GM19438 (cell line): ENCODE results near the gene CDC5L.
"Not testable (repeated sequence)": the region's sequence is repeated elsewhere in the genome, so short reads cannot be mapped to it uniquely, and the experiment has no call there.

Source experiments
- ATAC-seq: cut with Tn5 transposase; IDR thresholded peaks from one replicate; pipeline ENCODE4 v1.9.1; 2021; ENCODE audit warnings: low read depth; ENCODE audit not compliant: unreplicated experiment

The CDC5L gene

DNA sequence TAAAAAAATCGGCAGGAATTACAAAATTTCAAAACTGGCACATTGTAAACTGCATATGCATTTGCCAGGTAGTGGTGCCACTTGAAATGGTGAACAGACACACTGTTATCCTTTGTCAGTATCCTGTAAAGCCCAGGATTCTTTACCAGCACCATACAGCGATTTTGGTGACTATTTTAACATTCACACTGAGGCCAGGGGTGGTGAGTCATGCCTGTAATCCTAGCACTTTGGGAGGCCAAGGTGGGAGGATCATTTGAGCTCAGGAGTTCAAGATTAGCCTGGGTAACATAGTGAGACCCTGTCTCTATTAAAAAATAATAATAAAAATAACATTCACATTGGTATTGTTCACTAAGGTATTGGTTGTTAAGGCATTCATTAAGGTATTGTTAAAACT lies 61.7 kb downstream of the CDC5L start:
- not testable (repeated sequence) for ATAC-seq

DNA sequence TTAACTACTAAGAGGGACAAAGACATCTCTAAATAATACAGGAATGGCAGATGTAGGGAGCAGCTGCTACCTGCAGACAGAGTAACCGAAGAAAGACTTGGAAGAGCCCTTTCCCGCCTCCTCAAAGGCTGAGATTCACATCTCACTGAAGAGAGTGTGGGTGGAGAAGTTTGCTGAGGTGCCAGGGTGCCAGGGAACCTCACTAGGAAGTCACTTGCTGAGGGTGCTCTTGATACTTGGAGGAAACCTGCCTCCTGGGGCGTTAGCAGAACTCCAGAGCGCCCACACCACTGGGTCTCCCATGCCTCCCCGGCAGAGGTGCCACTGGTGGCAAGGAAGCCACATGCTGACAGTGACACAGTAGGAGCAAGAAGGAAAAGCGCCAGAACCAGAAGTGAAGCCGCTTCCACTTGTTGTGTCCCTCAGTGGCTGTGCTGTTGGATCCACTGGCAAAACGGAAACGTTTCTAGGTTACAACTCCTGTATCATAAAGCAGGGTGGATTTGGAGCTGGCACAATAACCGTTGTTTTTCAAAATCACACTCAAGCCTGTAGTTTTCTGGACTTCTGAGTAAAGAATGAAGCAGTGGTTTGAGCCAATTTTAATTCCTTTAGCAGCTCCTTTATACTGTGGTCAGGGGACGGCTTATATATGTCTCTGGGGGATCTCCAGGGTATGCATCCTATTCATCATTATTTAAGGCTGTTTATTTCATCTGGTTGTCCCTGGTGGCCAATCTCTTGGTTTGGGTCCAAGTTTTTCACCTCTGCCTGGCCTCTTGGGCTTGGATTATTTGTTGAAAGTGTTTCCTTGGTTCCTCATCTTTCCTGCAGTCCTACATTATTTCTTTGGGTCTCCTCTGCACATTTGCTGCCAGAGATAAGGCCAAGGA lies 64.5 kb downstream of the CDC5L start:
- ATAC-seq, result no peak

DNA sequence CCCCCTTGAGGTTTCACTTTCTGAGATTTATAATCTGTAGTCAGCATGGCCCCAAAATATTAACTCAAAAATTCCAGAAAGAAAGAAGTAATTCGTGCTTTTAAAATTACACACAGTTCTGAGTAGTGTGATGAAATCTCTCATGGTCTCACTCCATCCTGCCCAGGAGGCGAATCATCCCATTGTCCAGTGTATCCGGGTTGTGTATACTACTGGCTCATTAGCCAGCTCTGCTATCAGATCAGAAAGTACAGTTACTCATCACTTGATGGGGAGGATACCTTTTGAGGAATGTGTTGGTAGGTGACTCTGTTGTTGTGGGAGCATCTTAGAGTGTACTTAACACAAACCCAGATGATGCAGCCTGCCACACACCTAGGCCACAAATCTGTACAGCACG lies 65.2 kb downstream of the CDC5L start:
- ATAC-seq, result no peak

DNA sequence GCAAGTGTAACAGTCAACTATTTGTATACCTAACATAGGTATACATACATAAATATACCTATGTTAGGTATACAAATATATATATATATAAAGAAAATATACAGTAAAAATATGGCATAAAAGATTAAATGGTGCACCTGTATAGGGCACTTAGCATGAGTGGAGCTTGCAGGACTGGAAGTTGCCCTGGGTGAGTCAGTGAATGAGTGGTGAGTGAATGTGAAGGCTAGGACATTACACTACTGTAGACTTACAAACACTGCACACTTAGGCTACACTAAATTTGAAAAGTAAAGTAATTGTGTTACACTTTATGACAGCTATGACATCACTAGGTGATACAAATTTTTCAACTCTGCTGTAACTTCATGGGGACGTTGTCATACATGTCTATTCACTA lies 65.6 kb downstream of the CDC5L start:
- ATAC-seq, result no peak

DNA sequence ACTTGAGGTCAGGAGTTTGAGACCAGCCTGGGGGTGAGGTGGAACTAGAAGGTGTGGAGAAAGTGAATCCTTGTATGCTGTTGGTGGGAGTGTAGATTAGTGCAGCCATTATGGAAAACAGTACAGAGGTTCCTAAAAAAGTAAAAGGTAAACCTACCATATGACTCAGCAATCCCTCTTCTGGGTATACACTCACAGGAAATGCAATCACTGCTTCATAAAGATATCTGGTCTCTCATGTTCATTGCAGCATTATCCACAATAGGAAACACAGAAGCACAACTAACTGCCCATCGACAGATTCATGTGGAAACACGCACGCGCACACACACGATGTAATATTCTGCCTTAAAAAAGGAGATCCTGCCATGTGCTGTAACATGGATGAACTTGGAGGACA lies 66.7 kb downstream of the CDC5L start:
- no peak for ATAC-seq

DNA sequence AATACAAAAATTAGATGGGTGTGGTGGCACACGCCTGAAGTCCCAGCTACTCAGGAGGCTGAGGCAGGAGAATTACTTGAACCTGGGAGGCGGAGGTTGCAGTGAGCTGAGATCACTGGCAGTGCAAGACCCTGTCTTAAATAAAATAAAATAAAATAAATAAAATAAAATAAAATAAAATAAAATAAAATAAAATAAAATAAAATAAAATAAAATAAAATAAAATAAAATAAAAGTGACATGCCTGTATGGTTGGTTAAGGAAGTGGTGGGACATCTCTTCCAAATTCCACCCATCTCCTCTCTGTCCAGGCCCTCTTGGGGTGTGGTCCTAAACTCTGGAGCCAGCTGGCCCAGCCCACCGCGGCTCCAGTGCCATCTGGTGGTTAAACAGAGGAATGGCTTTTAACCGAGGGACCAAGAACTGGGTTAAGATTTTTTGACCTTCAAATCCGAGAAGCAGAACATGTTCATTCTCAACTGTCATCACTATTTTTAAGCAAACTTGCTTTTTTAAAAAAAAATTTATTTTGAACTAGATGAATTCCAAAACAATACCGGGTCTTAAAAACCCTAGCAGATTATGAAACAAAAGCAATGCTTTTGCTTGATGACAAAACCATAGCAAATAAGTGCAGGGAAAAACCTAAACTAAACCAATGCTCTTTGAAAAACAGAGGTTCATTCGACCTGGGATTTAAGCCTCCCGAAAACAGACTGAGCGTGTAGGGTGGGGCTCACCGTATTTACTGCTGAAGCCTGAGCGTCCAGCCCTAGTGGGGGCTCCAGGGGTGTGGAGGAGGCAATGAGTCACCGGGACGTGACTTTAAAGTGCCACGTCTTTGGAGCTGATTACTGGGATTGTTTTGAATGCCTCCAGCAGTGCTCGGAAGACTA lies 68.8 kb downstream of the CDC5L start:
- ATAC-seq, result peak; percentile 62

DNA sequence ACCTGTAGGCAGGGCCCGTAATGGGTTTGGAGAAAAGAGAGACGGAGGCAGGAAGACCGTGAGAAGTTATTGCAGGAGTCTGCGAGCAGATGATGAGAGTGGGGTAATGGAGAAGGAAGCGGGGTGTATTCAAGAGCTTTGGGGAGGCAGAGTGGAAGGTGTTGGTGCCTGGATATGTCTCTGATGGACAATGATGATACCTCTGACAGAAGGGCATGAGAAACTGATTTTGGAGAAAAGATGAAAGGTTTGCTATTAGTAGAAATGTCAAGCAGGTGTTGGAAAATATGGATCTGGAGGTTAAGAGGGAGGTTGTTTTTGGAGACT lies 69.4 kb downstream of the CDC5L start:
- no peak for ATAC-seq

DNA sequence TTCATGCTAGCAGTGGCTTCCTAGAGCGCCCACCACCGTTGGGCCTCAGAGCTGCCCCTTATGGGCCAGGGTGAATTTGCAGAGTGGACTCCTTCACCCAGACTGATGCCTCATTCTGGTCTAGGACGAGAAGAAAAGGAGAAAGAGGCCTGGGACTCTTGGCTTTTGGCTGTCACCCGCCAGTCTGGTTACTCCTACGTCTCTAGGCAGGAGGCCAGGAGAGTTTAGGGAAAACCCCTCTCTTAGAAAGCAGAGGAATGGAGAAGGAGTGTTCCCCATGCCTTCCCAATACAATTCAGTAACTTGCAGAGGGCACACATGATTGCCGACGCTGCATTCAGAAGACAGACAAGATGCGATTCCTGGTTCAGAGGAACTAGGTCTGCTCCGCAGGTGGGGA lies 70.1 kb downstream of the CDC5L start:
- ATAC-seq, result no peak

DNA sequence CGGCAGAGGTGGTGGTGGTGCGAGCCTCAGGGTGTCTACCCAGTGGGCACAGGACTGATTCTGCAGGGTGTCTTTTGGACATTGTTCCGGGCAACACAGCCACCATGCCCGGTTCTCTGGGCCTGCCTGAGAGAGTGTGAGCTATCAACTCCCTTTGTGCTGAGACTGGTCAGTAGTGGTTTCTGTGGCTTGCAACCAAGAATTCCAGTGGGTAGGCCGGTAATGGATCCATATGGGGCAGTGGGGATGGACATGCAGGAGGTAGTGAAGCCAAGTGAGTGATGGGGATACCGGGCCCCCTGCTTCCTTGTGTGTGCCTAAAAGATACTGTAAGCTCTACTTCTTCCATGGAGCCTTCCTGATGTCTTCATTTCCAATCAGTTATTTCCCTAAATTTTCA lies 71.0 kb downstream of the CDC5L start:
- no peak for ATAC-seq

DNA sequence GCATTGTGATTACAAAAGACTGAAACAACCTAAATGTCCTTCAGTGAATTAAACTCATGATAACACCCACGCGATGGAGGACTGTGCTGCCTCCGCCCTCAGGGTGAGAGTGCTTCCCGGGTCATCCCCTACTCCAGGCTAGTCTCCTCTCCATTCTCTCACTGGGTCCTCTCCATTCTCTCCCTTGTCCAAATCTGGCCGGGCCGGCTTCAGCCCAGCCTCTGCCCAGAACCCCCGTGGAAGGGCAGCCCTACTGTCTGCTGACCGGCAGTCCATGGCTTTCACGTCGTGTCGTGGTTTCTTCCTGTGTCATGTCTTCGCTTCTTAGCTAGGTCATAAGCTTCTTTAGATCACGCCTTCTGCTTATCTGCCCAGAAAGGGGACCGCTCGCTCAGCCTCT lies 74.8 kb downstream of the CDC5L start:
- ATAC-seq, result no peak

DNA sequence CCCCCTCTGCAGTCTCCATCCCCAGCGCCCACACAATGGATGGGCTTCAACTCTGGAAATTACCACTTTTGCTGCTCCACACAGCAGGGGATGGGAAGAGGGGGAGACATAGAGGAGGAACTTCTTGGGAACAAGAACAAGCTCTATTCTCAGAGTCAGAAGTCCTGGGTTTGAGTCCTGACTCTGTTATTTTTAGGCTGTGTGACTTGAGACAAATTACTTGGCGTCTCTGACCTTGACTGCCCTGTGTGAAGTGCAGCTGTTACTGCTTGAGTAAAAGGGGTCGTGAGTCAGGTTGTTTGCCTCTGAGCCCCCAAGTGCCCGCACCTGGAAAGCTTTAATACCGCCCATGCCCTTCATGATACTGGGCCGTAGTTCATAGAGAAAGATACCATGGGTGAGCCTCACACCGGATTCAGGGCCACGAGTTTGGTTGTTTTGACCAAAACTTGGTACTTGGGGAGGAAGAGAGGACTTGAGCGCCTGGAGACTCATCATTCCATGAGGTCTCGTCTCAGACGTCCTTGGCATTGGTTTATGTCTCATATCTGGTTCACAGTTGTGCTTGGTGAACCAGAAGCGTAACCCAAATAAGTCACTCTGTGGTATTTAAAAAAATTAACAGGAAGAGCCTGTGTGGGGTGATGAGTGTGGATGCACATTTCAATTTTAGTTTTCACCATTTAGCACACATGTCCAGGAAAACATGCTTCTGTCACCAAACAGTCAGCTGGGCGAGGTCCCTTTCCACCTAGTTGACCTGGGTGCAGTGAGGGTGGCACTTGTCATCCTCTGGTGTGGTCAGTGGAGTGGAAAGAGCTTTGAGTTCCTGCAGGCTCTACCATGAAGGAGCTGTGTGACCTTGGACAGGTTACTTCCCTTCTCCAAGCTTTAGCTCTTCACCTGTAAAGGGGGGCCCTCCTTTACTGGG lies 75.6 kb downstream of the CDC5L start:
- ATAC-seq, result no peak

DNA sequence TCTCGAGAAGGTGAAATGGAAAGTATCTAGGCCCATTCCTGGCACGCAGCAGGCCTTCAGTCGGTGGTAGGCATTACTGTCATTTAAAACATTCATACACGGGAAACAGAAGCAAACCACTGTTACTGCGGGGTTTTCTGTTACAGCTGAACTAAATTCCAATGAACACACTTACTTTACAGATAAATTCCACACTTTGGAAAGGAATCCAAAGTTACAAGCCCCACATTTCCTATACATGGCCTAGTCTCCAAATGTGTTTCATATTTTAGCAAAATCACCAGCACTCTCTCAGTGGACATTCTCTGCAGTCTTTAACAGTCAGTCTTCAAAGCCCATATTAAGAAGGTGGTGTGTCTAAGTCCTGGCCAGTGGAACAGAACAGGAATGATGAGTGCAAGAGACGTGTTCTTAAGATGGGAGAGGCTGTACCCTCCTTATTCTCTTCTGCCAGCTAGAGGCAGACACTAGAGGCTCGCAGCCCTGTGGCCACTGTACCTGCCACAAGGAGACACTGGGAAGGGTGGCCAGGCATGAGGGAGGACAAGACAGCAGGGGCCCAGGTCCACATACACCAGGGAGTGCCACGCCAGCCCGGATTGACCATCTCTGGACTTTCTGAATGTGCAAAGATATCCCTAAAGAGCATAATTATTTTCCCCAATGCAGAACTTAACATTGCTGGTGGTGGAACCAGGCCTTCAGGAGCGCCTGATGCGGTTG lies 76.4 kb downstream of the CDC5L start:
- no peak for ATAC-seq

DNA sequence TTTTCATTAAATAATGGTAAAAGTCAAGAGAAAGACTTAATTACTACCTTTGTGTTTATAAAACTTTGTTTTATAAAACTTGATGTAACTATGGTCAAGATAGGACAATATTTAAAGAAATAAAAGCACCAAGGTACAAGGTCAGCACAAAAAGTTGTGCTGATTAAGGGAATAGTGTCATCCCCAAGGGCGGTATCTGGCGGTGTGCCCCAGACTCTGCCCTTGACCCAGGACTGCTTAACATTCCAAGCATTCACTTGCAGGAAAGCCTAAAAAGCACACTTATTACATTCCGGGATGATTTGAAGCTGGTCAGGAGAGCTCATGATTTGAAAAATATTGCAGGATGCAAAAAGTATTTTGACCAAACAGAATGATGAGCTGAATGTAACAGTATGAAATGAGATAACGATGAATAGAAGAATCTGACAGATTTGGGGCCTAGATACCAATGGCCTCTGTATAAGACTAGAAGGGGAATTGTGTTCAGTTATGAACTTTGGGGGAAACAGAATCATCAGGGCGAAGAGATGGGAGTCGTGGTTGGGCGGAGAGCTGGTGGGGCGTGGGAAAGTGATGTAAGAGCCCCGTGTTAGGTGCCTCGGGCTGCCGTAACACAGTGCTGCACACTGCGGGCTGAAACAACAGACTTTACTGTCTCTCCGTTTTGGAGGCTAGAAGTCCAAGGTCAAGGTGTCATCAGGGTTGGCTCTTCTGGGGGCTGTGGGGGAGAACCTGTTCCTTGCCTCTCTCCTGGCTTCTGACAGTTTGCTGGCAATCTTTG lies 77.2 kb downstream of the CDC5L start:
- no peak for ATAC-seq

DNA sequence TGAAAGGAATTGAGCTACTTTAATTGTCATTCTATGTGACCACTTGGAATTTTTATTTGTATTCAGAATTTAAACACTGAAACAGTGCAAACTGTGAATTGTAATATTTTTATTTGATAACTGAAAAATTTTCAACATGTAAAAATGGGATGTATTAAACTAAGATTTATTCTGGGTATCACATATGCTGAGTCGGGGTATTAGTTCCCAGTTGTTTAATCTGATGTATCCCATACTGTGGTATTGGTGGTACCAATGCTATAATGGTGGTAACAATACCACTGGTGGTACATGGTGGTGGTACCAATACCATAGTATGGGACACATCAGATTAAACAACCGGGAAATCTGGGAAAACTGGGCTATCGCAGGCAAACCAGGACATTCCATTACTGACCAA lies 79.4 kb downstream of the CDC5L start:
- no peak for ATAC-seq

DNA sequence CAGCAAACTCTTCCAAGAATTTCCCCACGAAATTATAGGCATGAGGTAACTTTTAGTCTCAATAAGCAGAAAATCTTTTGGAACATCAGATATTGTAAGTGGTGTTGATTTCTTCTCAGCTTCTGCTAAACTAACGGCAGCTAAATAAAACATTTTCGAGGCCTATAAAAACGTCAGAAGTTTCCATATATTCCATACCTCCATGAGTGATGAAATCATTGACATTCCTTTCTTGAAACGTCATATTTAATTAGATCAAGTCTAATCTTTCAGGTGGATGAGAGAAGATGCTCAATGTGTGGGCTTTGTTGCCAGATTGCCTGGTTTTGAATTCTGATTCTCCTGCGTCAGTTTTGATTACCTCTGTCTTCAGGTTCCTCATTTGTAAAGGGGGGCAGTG lies 81.3 kb downstream of the CDC5L start:
- ATAC-seq, result no peak

DNA sequence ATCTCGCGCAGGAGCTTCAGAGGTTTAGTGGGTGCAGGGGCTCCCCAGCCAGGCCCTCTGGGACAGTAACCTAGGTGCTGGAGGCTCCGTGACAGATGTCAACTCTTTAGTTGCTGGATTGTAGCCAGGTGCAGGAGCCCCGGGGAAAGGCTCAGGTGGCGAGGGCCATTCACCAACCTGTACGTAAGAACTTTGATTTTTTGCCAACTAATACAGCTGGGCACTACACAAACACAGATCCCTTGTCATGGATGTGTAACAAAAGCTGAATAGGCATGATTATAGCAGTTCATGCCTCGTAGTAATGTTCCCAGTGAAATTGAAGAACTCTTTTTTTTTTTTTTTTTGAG lies 82.6 kb downstream of the CDC5L start:
- no peak for ATAC-seq

DNA sequence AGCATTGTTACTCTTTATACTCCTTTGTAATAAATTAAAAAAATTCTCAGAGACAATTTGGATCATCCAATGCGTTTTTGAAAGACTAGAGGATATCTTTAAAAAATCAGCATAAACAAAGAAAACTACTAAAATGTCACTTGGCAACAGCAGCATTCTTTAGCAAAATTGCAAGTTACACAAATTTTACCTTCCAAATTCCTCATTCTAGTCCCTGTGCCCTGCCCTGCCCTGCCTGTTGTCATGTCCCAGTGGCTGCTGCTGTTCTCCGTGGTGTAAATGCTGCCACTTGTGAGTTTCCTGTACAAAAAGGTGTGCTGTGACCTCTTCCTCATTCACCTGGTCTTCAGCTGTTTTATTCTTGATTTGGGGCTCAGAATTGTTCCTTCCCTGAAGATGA lies 83.2 kb downstream of the CDC5L start:
- no peak for ATAC-seq

DNA sequence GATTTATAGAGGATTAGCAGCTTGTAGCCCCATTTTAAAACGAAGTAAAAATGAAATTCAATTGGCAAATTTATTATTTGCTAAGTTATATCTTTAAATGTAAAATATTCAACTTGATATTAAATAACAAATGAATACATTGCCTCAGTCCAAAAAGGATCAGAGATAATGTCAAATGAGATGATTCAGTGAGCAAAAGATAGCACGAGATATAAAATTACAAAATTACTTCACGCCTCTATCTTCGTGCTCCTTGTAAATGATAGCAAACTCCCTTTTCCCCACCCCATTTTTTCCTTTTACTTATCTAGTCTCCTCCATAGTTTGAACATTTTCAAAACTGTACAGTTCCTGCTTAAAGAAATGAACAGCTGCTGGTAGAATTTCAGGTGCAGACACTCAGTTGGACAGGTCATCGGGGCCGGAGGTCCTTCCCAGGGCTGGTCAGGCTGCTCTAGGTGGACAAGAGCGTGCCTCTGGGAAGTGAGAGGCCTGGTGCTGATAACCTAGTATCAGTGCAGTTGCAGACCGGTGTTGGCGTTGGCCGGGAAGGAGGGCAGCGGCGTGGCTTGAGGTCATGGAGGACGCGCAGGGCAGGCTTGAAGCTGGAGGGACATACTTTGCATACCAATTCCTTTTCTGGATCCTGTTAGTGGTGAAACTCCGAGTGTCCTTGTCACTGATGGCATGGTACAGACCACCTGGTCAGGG lies 83.9 kb downstream of the CDC5L start:
- no peak for ATAC-seq
